IMR-90 (cell line): ENCODE measurements around the gene KCNT2. TPM values are rescaled to one million over a fixed set of nuclear protein-coding genes. Genes with fewer than 3 reads are reported as not detected.
A peak's percentile ranks its signal among the peaks of the same experiment; 100 is the strongest.

ENCODE experiments used
- ATAC-seq: fragments of 200-7000 bp; cut with Tn5 transposase; 2 replicates; pipeline ENCODE4 v1.9.1; 2020; ENCODE audit warnings: low read depth, mild to moderate bottlenecking, moderate library complexity
- BruUV-seq: library from RNA; stranded (reverse); fragments of 400-500 nt; replicated peaks from 2 replicates; lab custom pipeline; 2021; lab: Mats Ljungman, UMichigan
- CTCF ChIA-PET: fragments of 300-600 bp; formaldehyde crosslinking; extraction: SDS; loops from one replicate; lab custom pipeline; 2021; ENCODE audit warnings: antibody characterized with exemption; lab: Yijun Ruan, JAX
- POLR2A ChIA-PET: fragments of 300-600 bp; sonication (Branson Sonifier 250); formaldehyde crosslinking; loops from one replicate; lab custom pipeline; 2022; ENCODE audit warnings: antibody characterized with exemption; ENCODE audit not compliant: unreplicated experiment; lab: Charles Lee
- DNase-seq: peaks from one replicate; pipeline ENCODE4 v3.0.0; 2013
- H2AFZ ChIP-seq: replicated peaks from 2 replicates; pipeline ENCODE3; 2013; ENCODE audit warnings: low read length, mild to moderate bottlenecking; ENCODE audit not compliant: poor library complexity
- H2AK5ac ChIP-seq: 2 replicates; pipeline ENCODE4 v1.6.1; 2013; ENCODE audit warnings: low read depth, low read length, inconsistent platforms
- H2AK9ac ChIP-seq: replicated peaks from 2 replicates; pipeline ENCODE3; 2013; ENCODE audit warnings: mild to moderate bottlenecking, low read depth, low read length, moderate library complexity; ENCODE audit not compliant: poor library complexity
- H2BK120ac ChIP-seq: 2 replicates; pipeline ENCODE4 v1.6.1; 2013; ENCODE audit warnings: low read depth, low read length, inconsistent platforms
- H2BK15ac ChIP-seq: 3 replicates; pipeline ENCODE4 v1.6.1; 2013; ENCODE audit warnings: low read depth, low read length, inconsistent platforms
- H2BK20ac ChIP-seq: 2 replicates; pipeline ENCODE4 v1.6.1; 2013; ENCODE audit warnings: low read depth, mild to moderate bottlenecking, inconsistent platforms, low read length, moderate library complexity
- H2BK5ac ChIP-seq: 2 replicates; pipeline ENCODE4 v1.6.1; 2013; ENCODE audit warnings: mild to moderate bottlenecking, low read depth, low read length, inconsistent platforms; ENCODE audit not compliant: poor library complexity, severe bottlenecking
- H3K14ac ChIP-seq: replicated peaks from 2 replicates; pipeline ENCODE4 v1.6.1; 2013; ENCODE audit warnings: low read depth, low read length, inconsistent platforms
- H3K18ac ChIP-seq: 2 replicates; pipeline ENCODE4 v1.6.1; 2013; ENCODE audit warnings: low read depth, low read length, control low read depth
- H3K23ac ChIP-seq: 2 replicates; pipeline ENCODE4 v1.6.1; 2013; ENCODE audit warnings: low read depth, low read length, inconsistent platforms
- H3K27ac ChIP-seq: 2 replicates; pipeline ENCODE4 v1.5.1; 2013; ENCODE audit warnings: mild to moderate bottlenecking, control low read depth, low read length; ENCODE audit not compliant: insufficient read depth
- H3K27me3 ChIP-seq: 2 replicates; pipeline ENCODE4 v1.6.1; 2013; ENCODE audit warnings: low read length; ENCODE audit not compliant: control insufficient read depth, insufficient read depth
- H3K36me3 ChIP-seq: 2 replicates; pipeline ENCODE4 v1.6.1; 2013; ENCODE audit warnings: low read length, mixed read lengths; ENCODE audit not compliant: control insufficient read depth, insufficient read depth
- H3K4ac ChIP-seq: 2 replicates; pipeline ENCODE4 v1.6.1; 2013; ENCODE audit warnings: low read depth, low read length, inconsistent platforms
- H3K4me1 ChIP-seq: 2 replicates; pipeline ENCODE4 v1.6.1; 2013; ENCODE audit warnings: low read length, mixed read lengths; ENCODE audit not compliant: control insufficient read depth, insufficient read depth
- H3K4me2 ChIP-seq: 2 replicates; pipeline ENCODE4 v1.6.1; 2013; ENCODE audit warnings: low read depth, mild to moderate bottlenecking, control low read depth, low read length, moderate library complexity
- H3K4me3 ChIP-seq: 2 replicates; pipeline ENCODE4 v1.5.1; 2013; ENCODE audit warnings: low read depth, mild to moderate bottlenecking, control low read depth, low read length, moderate library complexity; ENCODE audit not compliant: insufficient read depth
- H3K56ac ChIP-seq: 2 replicates; pipeline ENCODE4 v1.6.1; 2013; ENCODE audit warnings: low read length, inconsistent platforms; ENCODE audit not compliant: insufficient read depth; ENCODE audit errors: extremely low read depth
- H3K79me1 ChIP-seq, 2 experiments: 2 replicates each; pipeline ENCODE4 v1.6.1; 2013; ENCODE audit warnings: low read length in 2 of 2, inconsistent platforms in 1 of 2, low read depth in 1 of 2
- H3K9ac ChIP-seq: 2 replicates; pipeline ENCODE4 v1.6.1; 2013; ENCODE audit warnings: low read depth, low read length, control low read depth
- H3K9me1 ChIP-seq: 2 replicates; pipeline ENCODE4 v1.6.1; 2013; ENCODE audit warnings: low read length, inconsistent platforms; ENCODE audit not compliant: insufficient read depth
- H3K9me3 ChIP-seq: 2 replicates; pipeline ENCODE4 v1.6.1; 2013; ENCODE audit warnings: low read length; ENCODE audit not compliant: control insufficient read depth, insufficient read depth
- H4K20me1 ChIP-seq: 2 replicates; pipeline ENCODE4 v1.6.1; 2013; ENCODE audit warnings: low read length, inconsistent platforms; ENCODE audit not compliant: insufficient read depth
- H4K5ac ChIP-seq: 2 replicates; pipeline ENCODE4 v1.6.1; 2013; ENCODE audit warnings: mild to moderate bottlenecking, low read depth, low read length, control low read depth
- H4K8ac ChIP-seq, 2 experiments: 2 replicates each; pipeline ENCODE4 v1.6.1; 2013; ENCODE audit warnings: low read depth in 2 of 2, low read length in 2 of 2, control low read depth in 1 of 2, inconsistent platforms in 1 of 2
- H4K91ac ChIP-seq: 2 replicates; pipeline ENCODE4 v1.6.1; 2013; ENCODE audit warnings: low read depth, low read length, inconsistent platforms; ENCODE audit not compliant: insufficient read depth
- MAFK ChIP-seq: IDR thresholded peaks from 2 replicates; pipeline ENCODE4 v1.6.1; 2012; ENCODE audit warnings: low read depth, low read length, improper control_type of control experiment
- RAD21 ChIP-seq: IDR thresholded peaks from 2 replicates; pipeline ENCODE4 v1.6.1; 2012; ENCODE audit warnings: low read length, improper control_type of control experiment
- SMC3 ChIP-seq: fragments of 150-350 bp; IDR thresholded peaks from 2 replicates; pipeline ENCODE4 v1.6.1; 2016; ENCODE audit warnings: low read depth, mild to moderate bottlenecking, antibody characterized with exemption, low read length, moderate library complexity
- WGBS, 2 experiments: methylation state at CpG; one replicate each; pipeline versions ENCODE4 v1.1.5 to v1.1.7; 2013; ENCODE audit warnings: missing lambda C conversion rate in 2 of 2; ENCODE audit not compliant: insufficient read length in 1 of 2; ENCODE audit errors: extremely low coverage in 2 of 2; 5-methylcytosine and 5-hydroxymethylcytosine counted together
- dilution Hi-C: fragments of 300-500 bp; cut with HindIII; formaldehyde crosslinking; loops from one replicate; pipeline ENCODE4 v1.14.3; 2018; ENCODE audit warnings: low sequenced_read_pairs; ENCODE audit not compliant: unreplicated experiment
- in situ Hi-C: fragments of 300-500 bp; cut with MboI; formaldehyde crosslinking; loops from 3 replicates; pipeline ENCODE4 v1.14.3; 2019; ENCODE audit warnings: low sequenced_read_pairs, inconsistent platforms, mixed read lengths
- intact Hi-C: fragments of 100-400 bp; cut with micrococcal nuclease; formaldehyde crosslinking; loops from 2 replicates; pipeline ENCODE4 v1.10.0; 2022
- polyA plus RNA-seq, 3 experiments: library from polyadenylated mRNA; depleted of rRNA; stranded (reverse); fragments of >200 nt; gene quantifications; 2 replicates each; pipeline ENCODE4 v1.2.3, GENCODE V29; 2012; ENCODE audit warnings: low replicate concordance in 1 of 3
- total RNA-seq: library from RNA; depleted of rRNA; stranded (reverse); fragments of >200 nt; gene quantifications from 2 replicates; pipeline ENCODE4 v1.2.3, GENCODE V29; 2012
- TF ChIP-seq, protein P1 (sequence below): fragments of 150-350 bp; IDR thresholded peaks from 2 replicates; pipeline ENCODE4 v1.6.1; 2016; ENCODE audit warnings: low read depth, mild to moderate bottlenecking, low read length, moderate library complexity, borderline replicate concordance
- TF ChIP-seq, protein P2 (sequence below): conservative IDR thresholded peaks from 2 replicates; pipeline ENCODE4 v1.5.1; 2012; ENCODE audit warnings: mild to moderate bottlenecking, low read depth, low read length, improper control_type of control experiment
- TF ChIP-seq, protein P3 (sequence below): fragments of 150-350 bp; IDR thresholded peaks from 2 replicates; pipeline ENCODE4 v1.6.1; 2017; ENCODE audit warnings: mild to moderate bottlenecking, antibody characterized with exemption, low read length, low read depth

Gene KCNT2
- total and polyA plus RNA-seq, 2 of the 4 experiments (the other 2 are of a cell fraction) = 0.22 to 0.72 TPM

DNA sequence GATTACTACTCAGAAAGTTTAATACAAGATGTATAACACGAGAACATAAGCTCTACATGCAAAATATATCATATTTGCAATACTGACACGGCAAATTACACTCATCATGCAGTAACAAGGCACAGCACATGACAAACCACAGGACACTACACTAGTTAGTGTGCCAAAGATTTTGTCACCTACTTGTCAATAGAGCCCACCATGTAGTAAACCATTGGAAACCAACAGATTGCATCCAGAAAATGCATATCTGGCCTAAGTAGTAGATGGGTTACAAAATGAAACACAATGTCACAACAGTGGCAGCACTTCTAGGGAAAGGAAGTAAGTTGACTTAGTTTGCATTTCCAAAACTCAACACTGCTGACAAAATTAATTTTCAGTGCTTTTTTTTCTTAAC, 288.9 kb downstream of the KCNT2 start:
- DNase-seq (no peak), ATAC-seq (no peak)
- Histone ChIP-seq H3K36me3 (no peaks in the 10 kb centered on the region), H3K56ac (no peak overlapping the region), H3K9me3 (no peaks in the 10 kb centered on the region), H2BK20ac (no peak overlapping the region), H4K91ac (no peak overlapping the region), H3K27ac (no peak overlapping the region), H3K4me3 (no peak overlapping the region), H2AFZ (peak overlapping the region; percentile 58), H3K14ac (no peak overlapping the region), H3K23ac (no peak overlapping the region), H2BK15ac (no peak overlapping the region), H2AK5ac (no peak overlapping the region), H2AK9ac (no peak overlapping the region), H3K79me1 (no peaks in the 10 kb centered on the region), H3K27me3 (no peaks in the 10 kb centered on the region), H3K18ac (no peak overlapping the region), H3K4me1 (no peaks in the 10 kb centered on the region), H4K20me1 (no peaks in the 10 kb centered on the region), H3K4me2 (no peak overlapping the region), H3K9ac (no peak overlapping the region), H3K9me1 (no peaks in the 10 kb centered on the region), H2BK5ac (no peak overlapping the region), H4K8ac (no peak overlapping the region), H3K4ac (no peak overlapping the region), H2BK120ac (no peak overlapping the region), H4K5ac (no peak overlapping the region)
- intact Hi-C loops = no loop called here
- no TSS peak for BruUV-seq
- TF ChIP-seq SMC3 (no peak), RAD21 (no peak), MAFK (no peak)
- TF ChIP-seq, protein P1, sequence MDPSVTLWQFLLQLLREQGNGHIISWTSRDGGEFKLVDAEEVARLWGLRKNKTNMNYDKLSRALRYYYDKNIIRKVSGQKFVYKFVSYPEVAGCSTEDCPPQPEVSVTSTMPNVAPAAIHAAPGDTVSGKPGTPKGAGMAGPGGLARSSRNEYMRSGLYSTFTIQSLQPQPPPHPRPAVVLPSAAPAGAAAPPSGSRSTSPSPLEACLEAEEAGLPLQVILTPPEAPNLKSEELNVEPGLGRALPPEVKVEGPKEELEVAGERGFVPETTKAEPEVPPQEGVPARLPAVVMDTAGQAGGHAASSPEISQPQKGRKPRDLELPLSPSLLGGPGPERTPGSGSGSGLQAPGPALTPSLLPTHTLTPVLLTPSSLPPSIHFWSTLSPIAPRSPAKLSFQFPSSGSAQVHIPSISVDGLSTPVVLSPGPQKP = no peak
- TF ChIP-seq, protein P2, sequence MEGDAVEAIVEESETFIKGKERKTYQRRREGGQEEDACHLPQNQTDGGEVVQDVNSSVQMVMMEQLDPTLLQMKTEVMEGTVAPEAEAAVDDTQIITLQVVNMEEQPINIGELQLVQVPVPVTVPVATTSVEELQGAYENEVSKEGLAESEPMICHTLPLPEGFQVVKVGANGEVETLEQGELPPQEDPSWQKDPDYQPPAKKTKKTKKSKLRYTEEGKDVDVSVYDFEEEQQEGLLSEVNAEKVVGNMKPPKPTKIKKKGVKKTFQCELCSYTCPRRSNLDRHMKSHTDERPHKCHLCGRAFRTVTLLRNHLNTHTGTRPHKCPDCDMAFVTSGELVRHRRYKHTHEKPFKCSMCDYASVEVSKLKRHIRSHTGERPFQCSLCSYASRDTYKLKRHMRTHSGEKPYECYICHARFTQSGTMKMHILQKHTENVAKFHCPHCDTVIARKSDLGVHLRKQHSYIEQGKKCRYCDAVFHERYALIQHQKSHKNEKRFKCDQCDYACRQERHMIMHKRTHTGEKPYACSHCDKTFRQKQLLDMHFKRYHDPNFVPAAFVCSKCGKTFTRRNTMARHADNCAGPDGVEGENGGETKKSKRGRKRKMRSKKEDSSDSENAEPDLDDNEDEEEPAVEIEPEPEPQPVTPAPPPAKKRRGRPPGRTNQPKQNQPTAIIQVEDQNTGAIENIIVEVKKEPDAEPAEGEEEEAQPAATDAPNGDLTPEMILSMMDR = no peak
- TF ChIP-seq, protein P3, sequence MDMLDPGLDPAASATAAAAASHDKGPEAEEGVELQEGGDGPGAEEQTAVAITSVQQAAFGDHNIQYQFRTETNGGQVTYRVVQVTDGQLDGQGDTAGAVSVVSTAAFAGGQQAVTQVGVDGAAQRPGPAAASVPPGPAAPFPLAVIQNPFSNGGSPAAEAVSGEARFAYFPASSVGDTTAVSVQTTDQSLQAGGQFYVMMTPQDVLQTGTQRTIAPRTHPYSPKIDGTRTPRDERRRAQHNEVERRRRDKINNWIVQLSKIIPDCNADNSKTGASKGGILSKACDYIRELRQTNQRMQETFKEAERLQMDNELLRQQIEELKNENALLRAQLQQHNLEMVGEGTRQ = no peak
- no CpG with 5 or more reads among the region's 2 CpGs for WGBS, 2 experiments
- ChIA-PET CTCF (interaction anchor here (1.1 kb wide), 1 partner anchor 9 kb away, joined by 4 read pairs; no protein-coding TSS in a partner anchor), POLR2A (no interaction called here)
- in situ Hi-C loops = loop anchor here (10.0 kb wide), 1 partner anchor 346 kb away; no protein-coding TSS in a partner anchor
- dilution Hi-C loops = no loop called here
